Measurements from ENCODE around the gene RNF169. TPM values are rescaled to one million over a fixed set of nuclear protein-coding genes. Genes with fewer than 3 reads are reported as not detected.

Gene RNF169, protein sequence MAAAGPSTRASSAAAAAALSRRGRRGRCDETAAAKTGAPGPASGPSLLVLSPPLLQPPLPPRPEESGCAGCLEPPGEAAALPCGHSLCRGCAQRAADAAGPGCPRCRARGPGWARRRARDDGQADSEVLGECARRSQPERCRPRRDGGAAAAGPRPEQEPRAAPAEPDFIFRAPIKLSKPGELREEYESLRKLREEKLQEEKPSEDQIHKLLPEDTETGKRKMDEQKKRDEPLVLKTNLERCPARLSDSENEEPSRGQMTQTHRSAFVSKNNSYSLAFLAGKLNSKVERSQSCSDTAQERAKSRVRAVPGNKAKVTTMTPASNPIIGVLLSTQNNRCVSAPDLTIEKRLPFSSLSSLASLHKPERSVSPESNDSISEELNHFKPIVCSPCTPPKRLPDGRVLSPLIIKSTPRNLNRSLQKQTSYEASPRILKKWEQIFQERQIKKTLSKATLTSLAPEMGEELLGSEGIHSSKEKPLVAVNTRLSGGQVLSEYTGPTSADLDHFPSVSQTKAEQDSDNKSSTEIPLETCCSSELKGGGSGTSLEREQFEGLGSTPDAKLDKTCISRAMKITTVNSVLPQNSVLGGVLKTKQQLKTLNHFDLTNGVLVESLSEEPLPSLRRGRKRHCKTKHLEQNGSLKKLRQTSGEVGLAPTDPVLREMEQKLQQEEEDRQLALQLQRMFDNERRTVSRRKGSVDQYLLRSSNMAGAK
- total RNA-seq = 10 to 100 TPM; 15.2 to 27.3 (median 20.4) TPM

DNA sequence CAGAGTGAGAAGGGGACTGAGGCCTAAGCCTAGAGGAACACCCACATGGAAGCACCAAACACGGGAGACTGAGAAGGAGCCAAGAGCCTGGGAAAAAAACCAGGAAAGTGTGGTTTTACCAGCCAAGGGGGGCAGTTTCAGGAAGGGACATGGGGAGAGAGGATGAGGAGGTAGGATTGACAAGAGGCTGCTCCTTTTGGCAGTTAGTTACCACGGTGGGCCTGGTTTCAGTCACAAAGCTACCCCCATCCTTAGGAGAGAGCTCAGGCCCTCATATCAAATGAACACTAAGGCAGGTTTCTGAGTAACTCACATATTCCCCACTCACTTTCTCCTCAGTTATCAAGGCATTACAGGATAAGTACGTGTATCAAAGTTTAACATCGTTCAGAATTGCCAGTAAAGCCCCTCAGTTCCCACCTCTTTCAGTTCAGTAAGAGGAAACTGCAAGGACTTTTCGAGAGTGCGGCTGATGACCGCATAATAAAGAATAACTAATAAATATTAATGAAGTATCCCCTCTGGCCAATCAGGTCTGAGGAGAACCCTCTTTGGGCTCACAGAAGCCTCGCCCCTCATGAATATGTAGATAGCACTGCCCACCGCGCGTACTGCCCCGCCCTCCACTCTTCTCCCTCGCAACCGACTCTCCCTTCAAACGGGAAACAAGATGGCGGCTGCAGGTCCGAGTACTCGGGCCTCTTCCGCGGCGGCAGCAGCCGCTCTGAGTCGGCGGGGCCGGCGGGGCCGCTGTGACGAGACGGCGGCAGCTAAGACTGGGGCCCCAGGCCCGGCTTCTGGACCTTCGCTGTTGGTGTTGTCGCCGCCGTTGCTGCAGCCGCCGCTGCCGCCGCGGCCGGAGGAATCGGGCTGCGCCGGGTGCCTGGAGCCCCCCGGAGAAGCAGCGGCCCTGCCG lies at the start of gene RNF169:
RNF169 (plus strand) TSS at position 639 of the 916 bp plus-strand sequence; CDS start at position 671, 32 bp downstream.
- DNase-seq (ENCODE audit: low spot score) (peak; percentile 79), ATAC-seq (ENCODE audit: low FRiP score) (peak; percentile 99)
- TF ChIP-seq, protein P1, sequence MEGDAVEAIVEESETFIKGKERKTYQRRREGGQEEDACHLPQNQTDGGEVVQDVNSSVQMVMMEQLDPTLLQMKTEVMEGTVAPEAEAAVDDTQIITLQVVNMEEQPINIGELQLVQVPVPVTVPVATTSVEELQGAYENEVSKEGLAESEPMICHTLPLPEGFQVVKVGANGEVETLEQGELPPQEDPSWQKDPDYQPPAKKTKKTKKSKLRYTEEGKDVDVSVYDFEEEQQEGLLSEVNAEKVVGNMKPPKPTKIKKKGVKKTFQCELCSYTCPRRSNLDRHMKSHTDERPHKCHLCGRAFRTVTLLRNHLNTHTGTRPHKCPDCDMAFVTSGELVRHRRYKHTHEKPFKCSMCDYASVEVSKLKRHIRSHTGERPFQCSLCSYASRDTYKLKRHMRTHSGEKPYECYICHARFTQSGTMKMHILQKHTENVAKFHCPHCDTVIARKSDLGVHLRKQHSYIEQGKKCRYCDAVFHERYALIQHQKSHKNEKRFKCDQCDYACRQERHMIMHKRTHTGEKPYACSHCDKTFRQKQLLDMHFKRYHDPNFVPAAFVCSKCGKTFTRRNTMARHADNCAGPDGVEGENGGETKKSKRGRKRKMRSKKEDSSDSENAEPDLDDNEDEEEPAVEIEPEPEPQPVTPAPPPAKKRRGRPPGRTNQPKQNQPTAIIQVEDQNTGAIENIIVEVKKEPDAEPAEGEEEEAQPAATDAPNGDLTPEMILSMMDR (IDR thresholded peaks at IDR 0.05) = no peak

DNA sequence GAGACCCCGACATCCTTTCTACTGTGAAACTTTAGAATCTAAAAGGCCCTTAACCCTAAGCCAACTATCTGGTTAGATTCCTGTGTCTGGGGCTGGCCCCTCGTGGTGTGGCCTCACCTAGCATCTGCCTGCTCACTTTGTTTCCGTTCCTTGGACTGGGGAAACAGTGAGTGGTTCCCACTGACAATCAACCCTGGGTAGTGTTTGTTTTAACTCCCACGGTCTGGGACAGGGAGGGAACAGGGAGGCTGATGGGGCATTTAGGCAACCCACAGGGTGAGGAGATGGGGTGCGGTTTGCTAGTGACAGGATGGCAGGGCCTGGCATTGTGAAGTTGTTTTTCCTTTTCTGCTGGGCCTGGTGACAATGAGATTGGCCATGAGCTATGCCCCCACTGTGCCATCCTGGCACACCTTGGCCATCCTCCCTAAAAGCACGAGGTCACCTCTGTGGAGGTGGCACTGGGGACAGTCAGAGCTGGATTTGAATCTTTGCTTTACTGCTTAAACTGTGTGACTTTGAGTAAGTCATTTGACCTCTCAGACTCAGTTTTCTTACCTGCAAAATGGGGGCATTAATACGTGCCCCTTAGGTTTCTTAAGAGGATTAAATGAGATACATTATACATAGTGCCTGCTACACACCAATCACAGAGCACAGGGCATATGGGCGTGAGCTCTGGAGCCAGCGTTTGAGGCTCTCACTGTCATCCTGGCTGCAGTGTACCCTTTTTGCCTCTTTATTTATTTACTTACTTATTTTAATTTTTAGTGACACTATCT lies 48.8 kb upstream of the RNF169 start:
- ATAC-seq (ENCODE audit: low FRiP score) (no peak), DNase-seq (ENCODE audit: low spot score) (no peak)
- TF ChIP-seq, protein P1 (IDR thresholded peaks at IDR 0.05) = no peak

DNA sequence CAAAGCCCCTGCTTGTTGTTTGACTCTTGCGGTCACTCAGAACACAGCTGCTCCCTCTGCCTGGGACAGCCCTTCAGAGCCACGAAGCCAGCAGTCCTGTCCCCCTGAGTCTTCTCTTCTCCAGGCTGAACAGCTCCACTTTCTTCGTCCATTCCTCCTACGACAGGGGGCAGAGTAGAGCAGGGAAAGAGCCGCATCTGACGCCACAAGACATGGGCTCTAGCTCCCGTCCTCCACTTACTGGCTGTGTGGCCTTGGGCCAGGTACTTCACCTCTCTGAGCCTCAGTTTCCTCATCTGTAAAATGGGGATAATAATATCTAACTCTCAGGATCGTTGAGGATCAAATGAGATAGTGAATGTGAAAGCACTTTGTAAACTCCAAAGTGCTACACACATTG lies 47.3 kb upstream of the RNF169 start:
- DNase-seq (ENCODE audit: low spot score) (no peak), ATAC-seq (ENCODE audit: low FRiP score) (no peak)
- TF ChIP-seq, protein P1 (IDR thresholded peaks at IDR 0.05) = no peak

DNA sequence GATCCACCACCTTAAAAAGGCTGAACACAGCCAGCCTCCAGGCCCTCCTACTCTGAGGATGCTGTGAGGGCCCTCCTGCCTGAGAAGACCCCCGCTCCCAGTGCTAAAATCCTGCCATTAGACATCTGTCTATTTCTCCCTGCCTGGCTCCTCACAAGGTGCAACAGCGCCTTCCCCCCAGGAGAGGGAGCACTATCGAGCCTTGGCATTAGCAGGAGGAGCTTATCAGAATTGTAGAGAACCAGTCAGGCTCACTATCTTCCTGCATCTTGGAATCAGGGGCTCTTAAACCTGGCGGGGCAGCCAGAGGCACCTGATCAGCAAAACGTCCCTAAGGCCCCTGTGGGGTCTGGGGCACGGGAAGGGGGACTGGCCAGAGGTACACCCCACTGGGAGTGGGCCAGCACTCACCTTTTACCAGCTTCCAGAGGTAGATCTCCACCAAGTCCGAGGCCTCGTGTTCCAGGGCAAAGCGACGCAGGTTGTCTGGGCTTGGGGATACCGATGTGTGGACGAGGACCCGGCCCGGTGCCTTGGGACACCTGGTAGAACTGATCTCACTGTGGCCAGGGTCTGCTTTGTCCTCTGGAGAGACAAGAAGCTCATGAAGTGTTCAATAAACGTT lies 46.2 kb upstream of the RNF169 start:
- TF ChIP-seq, protein P1 (IDR thresholded peaks at IDR 0.05) = peak in 1 of 3 donors; percentile 4
- ATAC-seq (ENCODE audit: low FRiP score) (peak; percentile 55), DNase-seq (ENCODE audit: low spot score) (no peak)

DNA sequence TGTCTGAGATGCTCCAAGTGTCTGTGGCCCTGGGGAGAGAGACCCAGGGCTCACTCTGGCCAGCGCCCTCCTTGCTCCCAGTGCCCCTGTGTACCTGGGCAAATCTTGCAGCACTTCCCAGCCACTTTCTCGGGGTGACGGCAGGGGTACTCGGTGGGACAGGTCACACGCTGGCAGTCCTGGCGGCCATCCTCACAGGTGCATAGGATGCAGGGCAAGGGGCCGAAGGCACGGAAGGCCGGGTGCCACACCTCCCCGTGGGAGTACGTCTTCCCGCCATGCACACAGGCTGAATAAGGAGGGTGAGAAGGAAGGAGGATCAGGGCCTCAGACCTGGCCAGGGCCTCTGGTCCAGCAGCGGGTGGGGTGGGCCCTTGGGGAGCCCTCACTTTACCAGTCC lies 45.4 kb upstream of the RNF169 start:
- TF ChIP-seq, protein P1 (IDR thresholded peaks at IDR 0.05) = no peak
- ATAC-seq (ENCODE audit: low FRiP score) (no peak), DNase-seq (ENCODE audit: low spot score) (no peak)

DNA sequence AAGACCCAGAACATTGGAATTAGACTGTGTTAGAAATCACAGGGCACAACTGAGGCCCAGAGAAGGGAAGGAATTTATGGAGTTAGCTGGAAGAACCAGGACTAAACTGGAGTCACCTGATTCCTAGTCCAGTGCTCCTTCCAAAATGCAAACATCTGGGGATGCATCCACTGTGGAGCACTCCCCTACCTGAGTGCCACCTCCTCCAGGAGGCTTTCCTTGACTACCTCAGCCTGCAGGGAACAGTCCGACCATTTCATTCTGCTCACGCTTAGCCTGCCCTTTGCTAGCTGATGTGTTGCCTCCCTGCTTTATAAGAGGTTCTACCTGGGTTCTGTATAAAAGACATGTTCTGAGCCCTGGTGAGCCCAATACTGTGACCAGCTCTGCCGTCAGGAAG lies 41.5 kb upstream of the RNF169 start:
- TF ChIP-seq, protein P1 (IDR thresholded peaks at IDR 0.05) = no peak
- DNase-seq (ENCODE audit: low spot score) (no peak), ATAC-seq (ENCODE audit: low FRiP score) (no peak)
